Hepatocyte (in vitro differentiated cells): ENCODE results near the gene SH2B2. TPM values are rescaled to one million over a fixed set of nuclear protein-coding genes. Genes with fewer than 3 reads are reported as not detected.

Source experiments
- DNase-seq: peaks from one replicate; pipeline ENCODE4 v3.0.0-alpha.2; 2016; ENCODE audit warnings: low spot score
- H2AFZ ChIP-seq: fragments of 200-600 bp; sonication (generic); 2 replicates; pipeline ENCODE4 v1.6.0; 2016; ENCODE audit warnings: antibody characterized with exemption, mild to moderate bottlenecking
- H3K27ac ChIP-seq: fragments of 200-600 bp; sonication (generic); 2 replicates; pipeline ENCODE4 v1.5.1; 2016; ENCODE audit warnings: mild to moderate bottlenecking
- H3K27me3 ChIP-seq: fragments of 200-600 bp; sonication (generic); 2 replicates; pipeline ENCODE4 v1.6.1; 2016
- H3K36me3 ChIP-seq: fragments of 200-600 bp; sonication (generic); replicated peaks from 2 replicates; pipeline ENCODE4 v1.5.1; 2016; ENCODE audit warnings: low read depth; ENCODE audit not compliant: insufficient read depth
- H3K4me1 ChIP-seq: fragments of 200-600 bp; sonication (generic); 2 replicates; pipeline ENCODE4 v1.5.1; 2016; ENCODE audit warnings: mild to moderate bottlenecking, moderate library complexity; ENCODE audit not compliant: insufficient read depth
- H3K4me2 ChIP-seq: fragments of 200-600 bp; sonication (generic); 2 replicates; pipeline ENCODE4 v1.6.0; 2016
- H3K4me3 ChIP-seq: fragments of 200-600 bp; sonication (generic); 2 replicates; pipeline ENCODE4 v1.5.1; 2016; ENCODE audit warnings: mild to moderate bottlenecking
- H3K79me2 ChIP-seq: fragments of 200-600 bp; sonication (generic); 2 replicates; pipeline ENCODE4 v1.6.0; 2017; ENCODE audit warnings: mild to moderate bottlenecking
- H3K9me2 ChIP-seq: fragments of 200-600 bp; sonication (generic); replicated peaks from 2 replicates; pipeline ENCODE4 v1.6.0; 2017; ENCODE audit warnings: mild to moderate bottlenecking; ENCODE audit not compliant: insufficient read depth
- H3K9me3 ChIP-seq: fragments of 200-600 bp; sonication (generic); 2 replicates; pipeline ENCODE4 v1.5.1; 2016; ENCODE audit warnings: low read depth, mild to moderate bottlenecking
- H4K20me1 ChIP-seq: fragments of 200-600 bp; sonication (generic); 2 replicates; pipeline ENCODE4 v1.6.0; 2016; ENCODE audit warnings: mild to moderate bottlenecking; ENCODE audit not compliant: insufficient read depth, poor library complexity, severe bottlenecking
- EZH2 ChIP-seq: fragments of 200-600 bp; sonication (generic); IDR thresholded peaks from 2 replicates; pipeline ENCODE4 v1.6.1; 2016; ENCODE audit warnings: antibody characterized with exemption, mild to moderate bottlenecking, borderline replicate concordance
- EZH2phosphoT487 ChIP-seq: fragments of 200-600 bp; sonication (generic); IDR thresholded peaks from one replicate; pipeline ENCODE4 v1.6.1; 2018; ENCODE audit warnings: antibody characterized with exemption, mild to moderate bottlenecking, low read depth, moderate library complexity; ENCODE audit not compliant: unreplicated experiment, severe bottlenecking
- WGBS: methylation state at CpG from one replicate; pipeline ENCODE4 v1.1.6; 2016; ENCODE audit warnings: low lambda C conversion rate; ENCODE audit errors: missing lambda C conversion rate; 5-methylcytosine and 5-hydroxymethylcytosine counted together
- polyA plus RNA-seq: library from polyadenylated mRNA; unstranded; fragments of >200 nt; fragmentation: Nextera tagmentation; extraction: Ambion mirVana; gene quantifications from 2 replicates; pipeline ENCODE4 v1.2.1, GENCODE V29; 2016
- total RNA-seq: library from RNA; depleted of rRNA; stranded (reverse); fragments of >200 nt; gene quantifications from 2 replicates; pipeline ENCODE4 v1.2.3, GENCODE V29; 2014
- TF ChIP-seq, protein P1 (sequence below): fragments of 200-600 bp; sonication (generic); IDR thresholded peaks from 2 replicates; pipeline ENCODE4 v1.5.1; 2016; ENCODE audit warnings: antibody characterized with exemption, mild to moderate bottlenecking; ENCODE audit not compliant: poor library complexity

The SH2B2 gene
- total and polyA plus RNA-seq, 2 experiments from 2014 or later: 3.2 to 7.1 TPM

DNA sequence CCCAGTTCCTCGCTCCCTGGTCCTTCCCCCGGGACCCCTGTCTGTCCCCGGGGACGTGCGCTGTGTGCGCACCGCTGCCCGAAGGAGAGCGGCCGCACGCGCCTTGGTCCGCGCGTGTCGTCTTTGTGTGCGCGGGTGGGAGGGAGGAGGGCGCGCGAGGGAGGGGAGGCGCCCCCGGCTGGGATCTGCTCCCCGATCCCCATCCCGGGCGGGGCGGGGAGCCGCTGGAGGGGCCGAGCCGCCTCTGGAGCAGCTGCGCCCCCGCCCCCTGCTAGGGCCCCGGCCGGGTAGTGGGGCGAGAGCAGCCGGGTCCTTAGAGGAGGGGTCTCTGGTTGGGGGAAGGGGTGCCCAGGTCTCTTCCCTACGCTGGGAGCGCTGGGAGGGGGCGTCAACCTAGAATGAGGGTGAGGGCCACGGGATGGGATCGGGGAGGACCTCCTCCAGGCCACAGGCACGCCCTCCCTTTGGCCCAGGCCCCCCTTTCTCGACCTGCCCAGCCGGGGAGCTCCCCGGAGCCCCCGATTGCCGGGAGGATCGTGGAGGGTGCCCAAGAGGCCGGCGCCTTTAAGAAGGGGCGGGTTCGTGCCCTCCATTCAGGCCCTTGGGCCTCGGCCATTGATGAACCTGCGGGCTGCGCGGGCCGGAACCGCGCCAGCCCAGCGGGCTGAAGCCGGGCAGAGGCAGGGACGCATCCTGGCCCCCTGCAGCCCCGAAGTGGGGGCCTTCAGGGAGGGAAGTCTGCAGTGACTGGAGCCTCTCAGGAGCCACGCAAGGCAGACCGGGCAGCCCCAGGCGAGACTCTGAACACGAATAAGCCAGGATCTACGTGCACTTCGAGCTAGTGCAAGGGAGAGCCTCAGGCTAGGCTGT lies 678 bp downstream of the SH2B2 start:
- peak overlapping the region; percentile 48 for H3K27ac ChIP-seq
- H2AFZ ChIP-seq: peak overlapping the region; percentile 93
- no peaks in the 10 kb centered on the region for H3K9me3 ChIP-seq
- DNase-seq: no peak
- WGBS: under 1% methylated on average over 45 of the region's 69 CpGs
- H3K4me1 ChIP-seq: peaks cover 7% of the 10 kb centered on the region
- no peak for TF ChIP-seq EZH2phosphoT487
- peak overlapping the region; percentile 100 for H3K4me2 ChIP-seq
- no peaks in the 10 kb centered on the region for H4K20me1 ChIP-seq
- H3K4me3 ChIP-seq: peak overlapping the region; percentile 93
- no peaks in the 10 kb centered on the region for H3K9me2 ChIP-seq
- H3K36me3 ChIP-seq: no peaks in the 10 kb centered on the region
- no peaks in the 10 kb centered on the region for H3K79me2 ChIP-seq
- no peaks in the 10 kb centered on the region for H3K27me3 ChIP-seq

DNA sequence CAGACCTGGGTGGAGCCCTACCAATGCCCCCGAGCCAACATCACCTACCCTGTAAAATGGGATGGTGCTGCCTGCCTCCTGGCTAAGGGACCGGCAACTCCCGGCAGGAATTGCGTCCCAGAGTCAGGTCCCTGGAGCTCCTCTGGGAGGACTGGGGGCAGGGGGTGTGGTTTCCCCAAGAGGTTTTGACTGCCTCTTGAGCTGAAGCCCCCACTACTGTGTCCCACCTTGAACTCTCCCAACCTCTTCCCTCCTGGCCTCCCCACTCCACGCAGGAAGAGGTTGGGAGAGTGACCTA lies 1.3 kb downstream of the SH2B2 start:
- no peak for DNase-seq
- Histone ChIP-seq H3K9me2 (no peaks in the 10 kb centered on the region), H3K4me3 (peak overlapping the region; percentile 93), H2AFZ (peak overlapping the region; percentile 93), H4K20me1 (no peaks in the 10 kb centered on the region), H3K79me2 (no peaks in the 10 kb centered on the region), H3K27ac (no peak overlapping the region), H3K27me3 (no peaks in the 10 kb centered on the region), H3K4me2 (peak overlapping the region; percentile 100), H3K4me1 (peaks cover 7% of the 10 kb centered on the region), H3K36me3 (no peaks in the 10 kb centered on the region), H3K9me3 (no peaks in the 10 kb centered on the region)
- TF ChIP-seq, protein P1, sequence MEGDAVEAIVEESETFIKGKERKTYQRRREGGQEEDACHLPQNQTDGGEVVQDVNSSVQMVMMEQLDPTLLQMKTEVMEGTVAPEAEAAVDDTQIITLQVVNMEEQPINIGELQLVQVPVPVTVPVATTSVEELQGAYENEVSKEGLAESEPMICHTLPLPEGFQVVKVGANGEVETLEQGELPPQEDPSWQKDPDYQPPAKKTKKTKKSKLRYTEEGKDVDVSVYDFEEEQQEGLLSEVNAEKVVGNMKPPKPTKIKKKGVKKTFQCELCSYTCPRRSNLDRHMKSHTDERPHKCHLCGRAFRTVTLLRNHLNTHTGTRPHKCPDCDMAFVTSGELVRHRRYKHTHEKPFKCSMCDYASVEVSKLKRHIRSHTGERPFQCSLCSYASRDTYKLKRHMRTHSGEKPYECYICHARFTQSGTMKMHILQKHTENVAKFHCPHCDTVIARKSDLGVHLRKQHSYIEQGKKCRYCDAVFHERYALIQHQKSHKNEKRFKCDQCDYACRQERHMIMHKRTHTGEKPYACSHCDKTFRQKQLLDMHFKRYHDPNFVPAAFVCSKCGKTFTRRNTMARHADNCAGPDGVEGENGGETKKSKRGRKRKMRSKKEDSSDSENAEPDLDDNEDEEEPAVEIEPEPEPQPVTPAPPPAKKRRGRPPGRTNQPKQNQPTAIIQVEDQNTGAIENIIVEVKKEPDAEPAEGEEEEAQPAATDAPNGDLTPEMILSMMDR: no peak
- TF ChIP-seq EZH2: no peak
- no peak for TF ChIP-seq EZH2phosphoT487
- 15% methylated on average over 5 of the region's 5 CpGs for WGBS

DNA sequence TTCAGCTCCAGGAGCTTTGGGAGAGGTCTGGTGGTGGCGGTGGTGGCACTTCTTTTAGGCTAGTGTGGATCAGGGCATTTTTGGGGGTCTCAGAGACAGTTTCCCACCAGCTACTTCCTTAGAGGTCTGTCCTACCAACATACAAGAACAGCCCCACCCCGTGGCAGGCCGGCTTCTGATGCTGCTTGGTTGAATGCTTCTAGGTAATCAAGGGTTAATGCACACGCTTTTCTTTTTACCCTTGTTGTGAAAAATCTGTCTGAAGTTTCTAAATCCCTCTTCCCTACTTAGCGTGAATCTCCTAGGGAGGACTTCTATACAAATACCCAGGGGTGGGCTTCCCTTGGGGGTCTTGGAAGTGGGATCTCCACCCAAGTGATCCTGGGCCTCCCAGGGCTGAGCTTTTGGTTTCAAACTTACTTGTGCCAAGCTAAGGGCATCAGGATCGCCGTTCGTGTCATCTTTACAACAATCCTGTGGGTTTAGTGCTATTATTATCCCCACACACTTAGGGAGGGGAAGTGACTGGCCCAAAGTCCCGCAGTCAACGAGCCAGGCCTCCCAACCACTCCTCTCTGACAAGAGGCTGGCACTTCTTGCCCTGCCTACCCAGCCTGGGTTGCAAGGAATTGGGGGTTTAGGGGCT lies 1.7 kb downstream of the SH2B2 start:
- WGBS: 49% methylated on average over 10 of the region's 10 CpGs
- Histone ChIP-seq H3K4me3 (no peak overlapping the region), H4K20me1 (no peaks in the 10 kb centered on the region), H3K9me2 (no peaks in the 10 kb centered on the region), H3K36me3 (no peaks in the 10 kb centered on the region), H3K27me3 (no peaks in the 10 kb centered on the region), H2AFZ (no peak overlapping the region), H3K27ac (no peak overlapping the region), H3K79me2 (no peaks in the 10 kb centered on the region), H3K9me3 (no peaks in the 10 kb centered on the region), H3K4me2 (peak overlapping the region; percentile 100), H3K4me1 (peaks cover 7% of the 10 kb centered on the region)
- no peak for DNase-seq
- TF ChIP-seq EZH2 (no peak), EZH2phosphoT487 (no peak)
- TF ChIP-seq, protein P1: peak; percentile 18

DNA sequence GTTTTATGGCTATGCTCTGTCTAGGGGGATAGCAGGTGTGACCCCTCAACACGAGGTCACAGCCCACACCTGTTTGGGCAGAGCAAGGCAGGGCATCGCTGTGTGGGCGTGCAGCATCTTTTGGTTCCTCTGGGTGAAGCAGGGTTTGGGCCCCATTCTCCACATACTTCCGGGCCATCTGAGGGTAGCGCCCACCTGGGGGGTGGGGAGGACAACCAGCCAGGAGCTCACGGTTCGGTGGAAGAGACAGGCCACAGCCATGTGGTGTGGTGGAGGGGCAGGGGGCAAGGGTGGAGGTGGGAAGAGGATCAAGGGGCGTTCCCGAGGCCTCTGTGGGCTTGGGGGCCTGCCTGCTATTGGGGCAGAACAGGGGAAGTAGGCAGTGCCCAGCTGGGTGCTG lies 2.4 kb downstream of the SH2B2 start:
- H3K36me3 ChIP-seq: no peaks in the 10 kb centered on the region
- H3K4me2 ChIP-seq: no peak overlapping the region
- TF ChIP-seq EZH2phosphoT487: no peak
- TF ChIP-seq EZH2: no peak
- TF ChIP-seq, protein P1: no peak
- H3K4me1 ChIP-seq: peaks cover 7% of the 10 kb centered on the region
- no peaks in the 10 kb centered on the region for H3K79me2 ChIP-seq
- DNase-seq: no peak
- H4K20me1 ChIP-seq: no peaks in the 10 kb centered on the region
- no peak overlapping the region for H3K4me3 ChIP-seq
- 96% methylated on average over 6 of the region's 9 CpGs for WGBS
- H2AFZ ChIP-seq: no peak overlapping the region
- no peak overlapping the region for H3K27ac ChIP-seq
- H3K27me3 ChIP-seq: no peaks in the 10 kb centered on the region
- H3K9me3 ChIP-seq: no peaks in the 10 kb centered on the region
- H3K9me2 ChIP-seq: no peaks in the 10 kb centered on the region
